ENCODE results near the gene TGFBRAP1.

DNA sequence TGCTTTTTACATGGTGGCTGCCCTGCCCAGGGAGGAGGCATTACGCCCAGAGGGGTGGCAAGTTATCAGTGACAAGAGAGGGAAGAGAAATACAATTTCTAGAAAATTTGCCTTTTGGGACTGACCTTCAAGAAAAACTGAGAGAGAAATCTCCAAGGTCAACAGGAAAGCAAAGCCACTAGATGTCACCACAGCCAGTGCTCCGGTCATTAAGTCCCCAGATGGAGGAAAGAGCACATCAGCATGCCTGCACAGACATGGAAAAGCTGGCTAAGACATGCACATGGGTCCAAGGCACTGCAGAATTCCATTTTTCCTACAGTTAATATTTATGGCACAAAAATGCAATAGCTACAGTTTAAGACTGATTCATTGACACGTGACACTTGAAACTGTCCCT lies 48.3 kb upstream of the TGFBRAP1 start:
- TF ChIP-seq EZH2 (IDR thresholded peaks at IDR 0.05; ENCODE audit: insufficient read depth, poor library complexity, severe bottlenecking) = no peak
- no peak for TF ChIP-seq EZH2phosphoT487 (IDR thresholded peaks at IDR 0.05; ENCODE audit: insufficient read depth, low read depth)
